NCI-H460 (cell line): Measurements from ENCODE around the gene DDX6. TPM values are rescaled to one million over a fixed set of nuclear protein-coding genes. Genes with fewer than 3 reads are reported as not detected.
"Not testable (repeated sequence)": the region's sequence is repeated elsewhere in the genome, so short reads cannot be mapped to it uniquely, and the experiment has no call there.

Experiments
- DNase-seq: peaks from one replicate; pipeline ENCODE4 v3.0.0-alpha.2; 2016; ENCODE audit warnings: low read depth; ENCODE audit errors: extremely low read depth
- polyA plus RNA-seq: library from polyadenylated mRNA; depleted of rRNA; stranded (reverse); fragments of >200 nt; gene quantifications from 2 replicates; pipeline ENCODE4 v1.2.3, GENCODE V29; 2014; cell fraction: nucleus; rRNA removed
- total RNA-seq: library from RNA; depleted of rRNA; stranded (reverse); fragments of >200 nt; shearing (Covaris generic); gene quantifications from 2 replicates; pipeline ENCODE4 v1.2.3, GENCODE V29; 2014; rRNA removed

DDX6 gene, protein sequence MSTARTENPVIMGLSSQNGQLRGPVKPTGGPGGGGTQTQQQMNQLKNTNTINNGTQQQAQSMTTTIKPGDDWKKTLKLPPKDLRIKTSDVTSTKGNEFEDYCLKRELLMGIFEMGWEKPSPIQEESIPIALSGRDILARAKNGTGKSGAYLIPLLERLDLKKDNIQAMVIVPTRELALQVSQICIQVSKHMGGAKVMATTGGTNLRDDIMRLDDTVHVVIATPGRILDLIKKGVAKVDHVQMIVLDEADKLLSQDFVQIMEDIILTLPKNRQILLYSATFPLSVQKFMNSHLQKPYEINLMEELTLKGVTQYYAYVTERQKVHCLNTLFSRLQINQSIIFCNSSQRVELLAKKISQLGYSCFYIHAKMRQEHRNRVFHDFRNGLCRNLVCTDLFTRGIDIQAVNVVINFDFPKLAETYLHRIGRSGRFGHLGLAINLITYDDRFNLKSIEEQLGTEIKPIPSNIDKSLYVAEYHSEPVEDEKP
- total RNA-seq = 47.6 and 52.0 TPM in 2 replicates
- 11.8 and 12.1 TPM in 2 replicates for polyA plus RNA-seq

DNA sequence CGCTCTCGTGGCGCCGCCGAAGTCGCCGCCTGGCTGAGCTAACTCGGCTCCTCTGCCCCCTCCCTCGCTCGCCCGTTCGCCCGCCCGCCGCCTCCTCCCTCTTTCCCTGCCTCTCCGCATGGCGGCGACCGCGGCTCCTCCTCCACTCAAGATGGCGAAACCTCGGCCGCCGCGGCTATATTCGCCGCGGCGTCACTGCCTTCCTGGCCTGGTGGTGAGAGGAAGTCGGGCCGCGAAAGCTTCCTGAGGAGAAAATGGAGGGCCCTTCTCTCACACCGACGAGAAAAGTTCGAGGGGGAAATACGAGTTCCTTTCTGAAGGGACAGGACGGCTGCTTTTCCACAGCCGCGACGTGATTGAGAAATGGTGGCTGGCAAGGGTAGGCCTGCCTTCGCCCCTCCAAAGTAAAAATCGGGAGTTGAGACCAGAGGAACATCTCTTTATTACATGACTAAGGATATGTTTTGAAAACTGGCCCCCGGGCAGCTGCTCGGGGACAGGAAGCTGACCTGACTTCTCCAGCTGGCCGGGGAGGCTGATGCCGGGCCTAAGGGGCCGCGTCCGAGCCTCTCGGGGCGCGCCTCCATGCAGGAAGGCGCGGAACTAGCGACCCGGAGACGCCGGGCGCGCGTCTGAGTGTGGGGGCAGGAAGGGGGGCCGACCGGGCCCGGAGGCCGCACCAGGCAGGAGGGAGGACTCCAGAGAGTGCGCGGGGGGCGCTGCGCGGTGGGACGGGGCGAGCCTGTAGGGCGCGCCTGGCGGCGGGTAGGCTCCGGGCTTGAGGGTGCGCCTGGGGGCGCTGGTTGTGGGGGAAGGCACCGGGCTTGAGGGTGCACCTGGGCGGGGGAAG is at the start of gene DDX6:
TSS of gene DDX6 (minus strand) at position 54 of the 850 bp plus-strand sequence. CDS start 4,913 bp downstream, outside the sequence.
- peak; percentile 66 for DNase-seq

DNA sequence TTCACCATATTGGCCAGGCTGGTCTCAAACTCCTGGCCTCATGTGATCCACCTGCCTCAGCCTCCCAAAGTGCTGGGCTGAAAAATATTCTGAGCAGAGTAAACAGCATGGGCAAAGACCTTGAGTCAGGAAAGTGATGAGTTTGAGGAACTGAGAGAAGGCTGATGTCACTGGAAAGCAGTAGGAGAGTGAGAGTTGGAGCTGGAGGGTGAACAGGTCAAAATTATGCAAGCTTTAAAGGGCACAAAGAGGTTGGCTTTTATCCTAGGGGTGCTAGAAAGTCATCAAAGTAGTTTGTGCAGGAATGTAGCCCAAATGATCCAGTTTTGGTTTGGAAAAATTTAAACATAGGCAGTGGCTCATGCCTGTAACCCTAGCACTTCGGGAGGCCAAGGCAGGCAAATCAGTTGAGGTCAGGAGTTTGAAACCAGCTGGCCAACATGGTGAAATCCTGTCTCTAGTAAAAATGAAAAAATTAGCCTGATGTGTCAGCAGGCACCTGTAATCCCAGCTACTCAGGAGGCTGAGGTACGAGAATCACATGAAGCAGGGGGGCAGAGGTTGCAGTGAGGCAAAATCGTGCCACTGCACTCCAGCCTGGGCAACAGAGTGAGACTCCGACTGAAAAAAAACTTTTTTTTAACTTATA is 48.1 kb upstream of the DDX6 start:
- DNase-seq = no peak

DNA sequence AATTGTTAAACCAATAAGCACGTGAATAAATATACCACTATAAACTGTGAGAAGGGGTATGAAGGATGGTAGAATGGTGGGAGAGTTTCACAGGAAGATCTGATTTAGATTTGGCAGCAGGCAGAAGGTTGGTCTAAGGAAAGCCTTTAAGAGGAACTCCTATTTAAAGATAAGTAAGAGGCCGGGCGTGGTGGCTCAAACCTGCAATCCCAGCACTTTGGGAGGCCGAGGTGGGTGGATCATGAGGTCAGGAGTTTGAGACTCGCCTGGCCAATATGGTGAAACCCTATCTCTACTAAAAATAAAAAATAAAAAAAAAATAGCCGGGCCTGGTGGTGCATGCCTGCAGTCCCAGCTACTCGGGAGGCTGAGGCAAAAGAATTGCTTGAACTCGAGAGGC is 46.9 kb upstream of the DDX6 start:
- no peak for DNase-seq

DNA sequence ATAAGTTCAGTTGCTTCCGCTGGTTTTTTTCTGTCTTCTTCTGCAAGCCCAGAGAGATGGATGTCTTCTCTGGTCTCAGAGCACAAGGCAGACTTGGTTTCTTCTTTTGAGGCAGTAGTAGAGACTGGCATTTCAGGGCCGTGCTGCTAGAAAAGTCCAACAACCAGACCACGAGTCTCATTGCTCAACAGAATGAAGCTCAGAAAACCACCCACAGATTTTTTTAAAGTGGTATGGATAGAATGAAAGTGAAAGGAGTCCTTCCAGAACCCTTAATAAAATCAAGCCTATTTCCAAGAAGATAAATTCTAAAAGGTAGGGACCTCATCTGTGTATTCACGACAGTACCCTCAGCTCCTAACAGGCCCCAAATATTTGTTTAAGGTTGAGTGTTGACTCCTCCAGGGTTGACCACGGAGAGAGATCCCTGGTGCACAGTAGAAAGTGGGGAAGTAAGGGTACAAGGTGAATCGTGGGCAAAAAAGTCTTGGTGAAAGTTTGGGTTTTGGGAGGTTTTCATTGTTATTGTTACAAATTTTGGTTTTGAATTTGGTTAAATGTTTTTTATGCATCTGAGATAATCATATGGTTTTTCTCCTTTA is 43.6 kb upstream of the DDX6 start:
- no peak for DNase-seq

DNA sequence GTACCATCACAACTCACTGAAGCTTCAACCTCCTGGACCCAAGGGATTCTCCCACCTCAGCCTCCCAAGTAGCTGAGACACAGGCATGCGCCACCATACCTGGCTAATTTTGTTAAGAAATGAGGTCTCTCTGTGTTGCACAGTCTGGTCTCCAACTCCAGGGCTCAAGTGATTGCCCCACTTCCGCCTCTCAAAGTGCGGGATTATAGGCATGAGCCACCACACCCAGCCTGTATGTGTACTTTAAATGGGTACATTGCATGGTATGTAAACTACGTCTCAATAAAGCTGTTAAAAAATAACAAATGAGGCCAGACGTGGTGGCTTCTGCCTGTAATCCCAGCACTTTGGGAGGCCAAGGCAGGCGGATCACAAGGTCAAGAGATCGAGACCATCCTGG is 36.2 kb upstream of the DDX6 start:
- DNase-seq = no peak

DNA sequence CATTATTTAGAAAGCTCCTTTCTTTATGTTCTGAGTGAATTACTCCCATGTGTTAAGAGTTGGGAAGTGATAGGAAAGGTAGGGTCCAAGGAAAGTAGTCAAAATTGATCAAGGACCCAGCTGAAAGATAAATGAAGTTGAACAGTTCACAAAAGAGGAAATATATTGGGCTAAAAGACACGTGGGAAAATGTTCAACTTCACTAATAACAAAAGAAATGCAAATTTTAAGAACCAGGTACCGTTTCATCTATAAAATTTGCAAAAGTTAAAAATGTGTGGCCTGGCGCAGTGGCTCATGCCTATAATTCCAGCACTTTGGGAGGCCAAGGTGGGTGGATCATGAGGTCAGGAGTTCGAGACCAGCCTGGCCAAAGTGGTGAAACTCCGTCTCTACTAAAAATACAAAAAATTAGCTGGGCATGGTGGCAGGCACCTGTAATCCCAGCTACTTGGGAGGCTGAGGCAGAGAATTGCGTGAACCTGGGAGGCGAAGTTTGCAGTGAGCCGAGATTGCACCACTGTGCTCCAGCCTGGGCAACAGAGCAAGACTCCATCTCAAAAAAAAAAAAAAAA is 32.1 kb upstream of the DDX6 start:
- DNase-seq = not testable (repeated sequence)

DNA sequence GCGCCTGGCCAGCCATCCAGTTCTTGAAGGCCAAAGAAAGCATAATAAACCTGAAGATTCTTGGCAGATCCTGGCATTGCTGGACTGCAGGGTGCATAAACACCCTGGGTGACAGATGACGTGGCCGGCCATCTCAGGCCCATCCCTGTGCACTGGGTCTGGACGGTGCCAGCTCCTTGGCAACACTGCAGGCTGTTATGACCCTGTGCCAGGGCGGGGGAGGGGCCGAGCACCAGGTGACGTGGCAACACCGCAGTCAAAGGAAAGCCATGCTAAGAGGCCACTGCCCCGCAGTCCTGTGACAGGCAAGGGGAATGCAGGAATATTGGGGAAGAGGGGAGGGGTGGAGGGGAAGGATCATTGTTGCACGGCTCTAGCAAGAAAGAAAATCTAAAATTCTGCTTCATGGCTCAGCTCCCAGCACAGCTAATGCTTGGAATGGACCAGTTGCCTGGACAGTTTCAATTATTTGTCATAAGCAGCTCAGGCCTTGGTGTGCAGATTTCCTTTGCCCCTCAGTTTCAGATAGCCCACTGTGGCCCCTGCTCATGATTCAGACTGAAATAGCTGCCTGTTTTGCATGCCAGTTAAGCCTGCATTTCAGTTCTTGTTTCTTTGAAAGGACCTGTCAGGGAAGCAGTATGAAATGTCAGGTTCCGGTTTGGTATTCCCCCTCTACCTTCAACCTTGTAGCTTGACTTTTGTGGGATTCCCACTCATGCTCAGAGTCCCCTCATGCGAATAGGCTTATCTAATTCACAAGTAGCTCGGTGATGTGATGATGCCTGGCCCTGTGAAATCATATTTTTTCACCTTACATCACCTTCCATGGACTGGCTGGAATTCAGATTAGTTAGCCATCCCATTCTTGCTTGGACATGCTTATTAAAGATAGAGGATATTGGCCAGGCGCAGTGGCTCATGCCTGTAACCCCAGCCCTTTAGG is 29.7 kb upstream of the DDX6 start:
- DNase-seq = peak; percentile 0

DNA sequence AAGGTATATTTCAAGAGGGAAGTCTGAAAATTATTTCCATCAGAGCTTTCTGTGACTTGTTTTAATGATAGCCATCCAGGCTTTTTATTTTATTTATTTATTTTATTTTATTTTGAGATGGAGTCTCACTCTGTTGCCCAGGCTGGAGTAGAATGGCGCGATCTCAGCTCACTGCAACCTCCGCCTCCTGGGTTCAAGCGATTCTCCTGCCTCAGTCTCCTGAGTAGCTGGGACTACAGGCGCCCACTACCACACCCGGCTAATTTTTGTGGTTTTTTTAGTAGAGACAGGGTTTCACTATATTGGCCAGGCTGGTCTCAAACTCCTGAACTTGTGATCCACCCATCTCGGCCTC is 29.0 kb upstream of the DDX6 start:
- DNase-seq = not testable (repeated sequence)

DNA sequence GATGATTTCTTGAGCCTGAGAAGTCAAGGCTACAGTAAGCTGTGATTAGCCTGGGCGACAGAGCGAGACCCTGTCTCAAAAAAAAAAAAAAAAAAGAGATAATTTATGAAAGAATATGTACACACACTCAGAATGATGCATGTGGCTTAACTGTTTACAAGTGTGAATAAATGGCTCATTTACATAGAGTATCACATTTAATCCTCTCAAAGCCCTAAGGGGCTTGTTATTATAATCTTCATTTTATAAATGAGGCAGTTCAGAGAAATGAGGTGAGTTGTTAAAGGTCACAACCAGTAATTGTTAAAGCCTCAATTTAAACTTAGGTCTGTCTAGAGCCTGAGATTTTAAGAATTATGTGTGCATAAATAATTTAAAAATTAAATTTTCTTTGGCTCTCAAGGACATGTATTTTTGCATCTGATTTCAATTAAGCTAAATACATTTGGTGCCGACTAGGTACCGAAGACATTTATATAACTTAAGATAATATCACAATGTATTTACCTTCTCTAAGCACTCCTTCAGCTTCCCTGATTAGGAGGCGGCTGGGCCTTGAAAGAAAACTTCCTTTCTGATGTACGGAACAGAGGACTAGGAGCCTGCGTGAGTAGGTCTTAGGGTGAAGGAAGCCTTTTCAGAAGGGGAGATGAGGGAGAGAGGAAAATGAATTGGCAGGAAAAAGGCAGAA is 28.5 kb upstream of the DDX6 start:
- no peak for DNase-seq

DNA sequence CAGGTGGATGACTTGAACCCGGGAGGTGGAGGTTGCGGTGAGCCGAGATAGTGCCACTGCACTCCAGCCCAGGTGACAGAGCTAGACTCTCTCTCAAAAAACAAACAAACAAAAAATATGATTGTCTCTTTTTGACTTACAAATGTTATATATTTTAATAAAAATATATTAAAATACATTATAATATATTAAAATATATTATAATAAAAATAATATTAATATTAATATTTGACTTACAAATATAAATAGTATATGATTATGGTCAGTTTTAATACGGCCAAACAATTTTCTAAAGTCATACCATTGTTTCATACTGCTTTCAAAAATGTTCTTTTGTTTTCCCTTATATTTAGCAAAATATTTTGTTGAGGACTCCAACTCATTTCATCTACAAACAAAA is 27.2 kb upstream of the DDX6 start:
- DNase-seq = no peak

DNA sequence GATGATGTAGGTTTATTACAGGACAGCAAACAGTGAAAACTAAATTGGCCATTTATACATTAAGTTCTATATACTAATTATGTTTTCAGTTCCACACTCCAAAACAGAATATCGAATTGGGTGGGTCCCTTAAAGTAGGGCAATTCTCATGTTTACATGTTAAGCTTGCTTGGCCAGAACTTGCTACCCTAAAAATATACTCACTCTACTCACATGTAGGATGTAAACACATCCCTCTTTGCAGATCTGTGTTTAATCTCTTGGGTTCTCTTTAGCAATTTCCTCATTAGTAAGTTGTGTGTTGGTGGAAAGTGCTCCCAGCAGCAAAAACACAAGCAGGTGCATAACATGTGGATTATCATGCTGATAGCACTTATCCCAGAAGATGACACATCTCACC is 22.6 kb upstream of the DDX6 start:
- DNase-seq = no peak

DNA sequence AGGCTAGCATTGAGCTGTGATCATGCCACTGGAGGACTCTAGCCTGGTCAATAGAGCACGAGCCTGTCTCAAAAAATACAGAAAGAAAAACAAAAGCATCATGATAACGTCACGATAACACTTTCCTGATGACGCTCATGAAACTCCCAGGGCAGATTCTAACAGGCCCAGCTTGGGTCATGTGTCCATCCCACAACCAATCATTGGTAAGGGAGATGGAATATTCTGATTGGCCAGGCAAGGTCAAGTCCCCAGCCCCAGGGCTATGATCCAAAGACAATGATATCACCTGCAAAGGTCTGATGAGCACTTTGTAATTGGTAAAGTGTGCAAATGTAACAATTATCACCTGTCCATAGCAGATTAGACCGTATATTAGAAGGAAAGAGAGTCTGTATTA is 21.5 kb upstream of the DDX6 start:
- DNase-seq = no peak

DNA sequence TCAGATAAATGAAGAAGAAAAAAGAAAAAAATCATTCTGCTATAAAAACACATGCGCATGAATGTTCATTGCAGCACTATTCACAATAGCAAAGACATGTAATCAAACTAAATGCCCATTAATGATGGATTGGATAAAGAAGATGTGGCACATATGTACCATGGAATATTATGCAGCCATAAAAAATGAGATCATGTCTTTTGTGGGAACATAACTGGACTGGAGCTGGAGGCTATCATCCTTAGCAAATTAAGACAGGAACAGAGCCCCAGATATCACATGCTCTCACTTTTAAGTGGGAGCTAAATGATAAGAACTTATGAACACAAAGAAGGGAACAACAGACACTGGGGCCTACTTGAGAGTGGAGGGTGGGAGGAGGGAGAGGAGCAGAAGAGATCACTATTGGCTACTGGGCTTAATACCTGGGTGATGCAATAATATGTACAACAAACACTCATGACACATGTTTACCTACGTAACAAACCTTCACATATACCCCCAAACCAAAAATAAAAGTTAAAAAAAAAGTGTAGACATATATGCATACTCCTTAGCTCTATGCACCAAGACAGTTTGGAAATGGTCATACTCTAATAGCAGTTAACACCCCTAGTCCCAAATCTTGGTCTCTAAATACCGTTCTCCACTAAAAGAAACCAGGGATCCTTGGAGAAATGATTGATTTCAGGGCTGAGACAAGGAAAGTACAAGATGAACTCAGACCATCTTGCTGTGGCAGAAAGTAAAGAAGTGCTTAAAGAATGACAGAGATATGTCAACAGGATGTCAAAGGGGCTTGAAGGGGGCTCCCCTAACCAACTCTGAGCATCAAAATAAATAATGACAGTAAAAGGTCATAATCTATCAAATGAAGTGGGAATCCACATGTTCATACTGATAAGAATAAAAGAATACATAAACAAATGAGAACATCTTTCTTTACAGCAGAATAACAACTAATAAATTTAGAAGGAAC is 17.1 kb upstream of the DDX6 start:
- DNase-seq = no peak

DNA sequence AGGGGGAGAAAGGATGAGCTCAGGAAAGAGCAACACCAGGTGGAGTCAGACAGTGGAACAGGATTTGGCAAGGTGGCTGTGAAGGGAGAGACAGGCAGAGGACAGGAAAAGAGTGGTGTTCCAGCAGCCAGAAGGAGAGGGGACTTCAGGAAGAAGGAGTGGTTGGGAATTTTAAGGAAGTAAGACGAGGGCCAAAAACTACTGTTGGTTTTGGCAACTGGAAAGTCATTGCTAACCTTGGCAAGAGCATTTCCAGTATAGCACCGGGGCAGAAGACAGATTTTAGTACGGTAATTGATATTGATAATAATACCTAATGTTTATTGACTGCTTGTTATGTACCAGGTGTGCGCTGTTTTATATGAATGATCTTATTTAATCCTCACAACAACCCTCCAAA is 15.4 kb upstream of the DDX6 start:
- no peak for DNase-seq

DNA sequence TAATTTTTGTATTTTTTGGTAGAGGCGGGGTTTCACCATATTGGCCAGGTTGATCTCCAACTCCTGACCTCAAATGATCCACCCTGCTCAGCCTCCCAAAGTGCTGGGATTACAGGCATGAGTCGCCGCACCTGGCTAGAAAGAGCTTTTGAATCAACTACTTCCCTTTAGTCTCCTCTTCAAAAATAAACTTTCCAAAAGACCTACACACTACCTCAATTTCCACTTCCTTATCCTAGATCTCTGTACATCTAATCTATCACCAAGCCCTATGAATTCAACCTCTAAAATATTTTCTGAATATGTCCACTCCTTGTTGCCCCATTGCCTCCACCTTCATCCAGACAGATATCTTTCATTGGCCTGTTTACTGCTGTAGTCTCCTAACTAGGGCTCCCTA is 13.1 kb upstream of the DDX6 start:
- DNase-seq = no peak

DNA sequence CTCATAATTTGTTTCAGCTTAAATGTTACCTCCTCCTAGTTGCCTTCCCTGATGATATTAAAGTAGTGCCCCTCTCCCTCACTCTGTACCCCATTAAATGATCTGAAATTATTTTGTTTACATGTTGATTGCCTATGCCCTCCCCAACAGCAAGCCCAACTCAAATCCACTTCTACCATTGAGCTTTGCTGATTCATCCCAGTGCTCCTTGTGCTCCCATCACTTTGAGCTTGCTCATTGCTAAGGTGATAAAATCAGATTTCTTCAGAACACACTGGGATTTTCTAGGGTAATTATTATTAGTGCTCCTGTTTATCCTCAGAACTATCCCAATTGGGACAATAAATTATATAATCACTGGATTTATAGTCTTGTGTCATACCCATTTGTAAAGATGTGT is 8.4 kb upstream of the DDX6 start:
- no peak for DNase-seq

DNA sequence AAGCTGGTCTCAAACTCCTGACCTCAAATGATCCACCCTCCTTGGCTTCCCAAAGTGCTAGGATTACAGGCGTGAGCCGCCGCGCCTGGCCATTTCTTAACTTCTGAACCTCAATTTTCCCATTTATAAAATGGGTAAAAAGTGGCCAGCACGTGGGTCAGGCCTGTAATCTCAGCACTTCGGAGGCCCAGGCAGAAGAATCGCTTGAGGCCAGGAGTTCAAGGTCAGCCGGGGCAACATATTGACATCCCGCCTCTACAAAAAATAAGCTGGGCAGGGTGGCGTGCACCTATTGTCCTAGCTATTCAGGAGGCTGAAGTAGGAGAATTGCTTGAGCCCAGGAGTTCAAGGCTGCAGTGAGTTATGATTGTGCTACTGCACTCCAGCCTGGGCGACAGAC is 6.5 kb upstream of the DDX6 start:
- no peak for DNase-seq
